Measurements from ENCODE around the gene OSBPL3.
A peak's percentile ranks its signal among the peaks of the same experiment; 100 is the strongest.

Gene OSBPL3

GRCh38 chr7:24827589-24827988 lies 152.4 kb downstream of the OSBPL3 start:
- DNase-seq (ENCODE audit: low spot score): no peak

- DNase-seq (ENCODE audit: low spot score): peak; percentile 36
Measured at GRCh38 chr7:24827027-24827426, 153.0 kb downstream of the OSBPL3 start.

- DNase-seq (ENCODE audit: low spot score): peak; percentile 73
Measured at GRCh38 chr7:24826662-24827020, 153.3 kb downstream of the OSBPL3 start.

- peak; percentile 31 for DNase-seq (ENCODE audit: low spot score)
Measured at GRCh38 chr7:24825931-24826661, 153.9 kb downstream of the OSBPL3 start.

GRCh38 chr7:24825381-24825794 lies 154.6 kb downstream of the OSBPL3 start:
- no peak for DNase-seq (ENCODE audit: low spot score)

- no peak for DNase-seq (ENCODE audit: low spot score)
Measured at GRCh38 chr7:24824896-24825295, 155.1 kb downstream of the OSBPL3 start.

- no peak for DNase-seq (ENCODE audit: low spot score)
Measured at GRCh38 chr7:24824400-24824799, 155.6 kb downstream of the OSBPL3 start.

- no peak for DNase-seq (ENCODE audit: low spot score)
Measured at GRCh38 chr7:24821754-24822054, 158.3 kb downstream of the OSBPL3 start.

- peak; percentile 85 for DNase-seq (ENCODE audit: low spot score)
Measured at GRCh38 chr7:24821045-24821753, 158.8 kb downstream of the OSBPL3 start.

- no peak for DNase-seq (ENCODE audit: low spot score)
Measured at GRCh38 chr7:24820730-24821044, 159.3 kb downstream of the OSBPL3 start.

GRCh38 chr7:24819916-24820689 lies 159.9 kb downstream of the OSBPL3 start:
- DNase-seq (ENCODE audit: low spot score): peak; percentile 82

- no peak for DNase-seq (ENCODE audit: low spot score)
Measured at GRCh38 chr7:24817339-24817738, 162.6 kb downstream of the OSBPL3 start.

GRCh38 chr7:24816868-24817267 lies 163.1 kb downstream of the OSBPL3 start:
- DNase-seq (ENCODE audit: low spot score): no peak

- peak; percentile 53 for DNase-seq (ENCODE audit: low spot score)
Measured at GRCh38 chr7:24812305-24812945, 167.6 kb downstream of the OSBPL3 start.

GRCh38 chr7:24808518-24808917 lies 171.5 kb downstream of the OSBPL3 start:
- no peak for DNase-seq (ENCODE audit: low spot score)

GRCh38 chr7:24802300-24802699 lies 177.7 kb downstream of the OSBPL3 start:
- DNase-seq (ENCODE audit: low spot score): no peak

GRCh38 chr7:24801883-24802282 lies 178.1 kb downstream of the OSBPL3 start:
- DNase-seq (ENCODE audit: low spot score): no peak

GRCh38 chr7:24800667-24801066 lies 179.3 kb downstream of the OSBPL3 start:
- no peak for DNase-seq (ENCODE audit: low spot score)

- no peak for DNase-seq (ENCODE audit: low spot score)
Measured at GRCh38 chr7:24800073-24800472, 179.9 kb downstream of the OSBPL3 start.

- DNase-seq (ENCODE audit: low spot score): no peak
Measured at GRCh38 chr7:24799506-24799905, 180.5 kb downstream of the OSBPL3 start.

GRCh38 chr7:24798261-24798660 lies 181.7 kb downstream of the OSBPL3 start:
- no peak for DNase-seq (ENCODE audit: low spot score)

GRCh38 chr7:24797270-24797669 lies 182.7 kb downstream of the OSBPL3 start:
- no peak for DNase-seq (ENCODE audit: low spot score)

- DNase-seq (ENCODE audit: low spot score): no peak
Measured at GRCh38 chr7:24795407-24795767, 184.6 kb downstream of the OSBPL3 start.

Data from CD4-positive, alpha-beta T cell treated with Interleukin-15 for 4 hours (primary cell).